CD14-positive monocyte (primary cell): ENCODE results near the gene LLCFC1. TPM values are rescaled to one million over a fixed set of nuclear protein-coding genes. Genes with fewer than 3 reads are reported as not detected.
A peak's percentile ranks its signal among the peaks of the same experiment; 100 is the strongest.

ENCODE experiments used
- DNase-seq, 3 donors: peaks; one replicate each; pipeline ENCODE4 v3.0.0-alpha.2; 2011 to 2022
- H2AFZ ChIP-seq: 2 replicates; pipeline ENCODE4 v1.6.0; 2012; ENCODE audit warnings: mild to moderate bottlenecking, low read depth, low read length, inconsistent platforms; ENCODE audit not compliant: insufficient read depth, poor library complexity, severe bottlenecking
- H3K27ac ChIP-seq, 2 donors: 1 replicate in 1 of 2; 2 replicates in 1 of 2; pipeline ENCODE4 v1.5.1; 2012 to 2013; ENCODE audit warnings: low read length in 2 of 2, control low read depth in 1 of 2, inconsistent platforms in 1 of 2, low read depth in 1 of 2, mild to moderate bottlenecking in 1 of 2
- H3K27me3 ChIP-seq, 2 donors: one replicate each; pipeline versions ENCODE4 v1.6.0 to v1.6.1; 2011 to 2013; ENCODE audit warnings: low read length in 2 of 2; ENCODE audit not compliant: control insufficient read depth in 2 of 2, insufficient read depth in 2 of 2
- H3K36me3 ChIP-seq, 2 donors: replicated peaks in 1 of 2; 1 replicate in 1 of 2; 2 replicates in 1 of 2; pipeline versions ENCODE4 v1.5.1 to v1.6.1; 2012 to 2013; ENCODE audit warnings: low read length in 2 of 2, control low read depth in 1 of 2, inconsistent platforms in 1 of 2, mild to moderate bottlenecking in 1 of 2; ENCODE audit not compliant: insufficient read depth in 2 of 2, control insufficient read depth in 1 of 2
- H3K4me1 ChIP-seq, 2 donors: 1 replicate in 1 of 2; 2 replicates in 1 of 2; pipeline versions ENCODE4 v1.5.1 to v1.6.1; 2012 to 2013; ENCODE audit warnings: low read length in 2 of 2, control low read depth in 1 of 2, inconsistent platforms in 1 of 2, mild to moderate bottlenecking in 1 of 2, moderate library complexity in 1 of 2; ENCODE audit not compliant: insufficient read depth in 2 of 2, control insufficient read depth in 1 of 2
- H3K4me2 ChIP-seq: replicated peaks from 2 replicates; pipeline ENCODE3; 2012; ENCODE audit warnings: low read length, moderate library complexity, mild to moderate bottlenecking; ENCODE audit not compliant: poor library complexity, severe bottlenecking; ENCODE audit errors: extremely low read depth
- H3K4me3 ChIP-seq, 3 experiments: fragments of 200-600 bp in 1 of 3; sonication (generic) in 1 of 3; replicated peaks in 1 of 3; 1 replicate in 2 of 3; 2 replicates in 1 of 3; pipeline ENCODE4 v1.5.1; 2011 to 2013; ENCODE audit warnings: low read length in 3 of 3, mild to moderate bottlenecking in 3 of 3, control low read depth in 2 of 3, low read depth in 2 of 3, inconsistent platforms in 1 of 3, moderate library complexity in 1 of 3
- H3K79me2 ChIP-seq: 2 replicates; pipeline ENCODE4 v1.6.0; 2012; ENCODE audit warnings: mild to moderate bottlenecking, control low read depth, inconsistent platforms, low read length, moderate library complexity; ENCODE audit not compliant: insufficient read depth
- H3K9ac ChIP-seq: 2 replicates; pipeline ENCODE4 v1.6.0; 2017; ENCODE audit warnings: low read length, mild to moderate bottlenecking; ENCODE audit not compliant: insufficient read depth, poor library complexity, severe bottlenecking
- H3K9me3 ChIP-seq, 2 donors: replicated peaks in 1 of 2; 1 replicate in 1 of 2; 2 replicates in 1 of 2; pipeline versions ENCODE4 v1.5.1 to v1.6.1; 2012 to 2013; ENCODE audit warnings: low read length in 2 of 2, control low read depth in 1 of 2; ENCODE audit not compliant: control insufficient read depth in 1 of 2, insufficient read depth in 1 of 2
- H4K20me1 ChIP-seq: 2 replicates; pipeline ENCODE4 v1.6.0; 2012; ENCODE audit warnings: mild to moderate bottlenecking, low read length, control low read depth, moderate library complexity; ENCODE audit not compliant: insufficient read depth
- H3K27ac Mint-ChIP-seq, 7 donors: one replicate each; pipeline ENCODE4 v1.8.0; 2020; ENCODE audit warnings: mild to moderate bottlenecking in 7 of 7, mixed read lengths in 7 of 7, moderate library complexity in 6 of 7, inconsistent platforms in 2 of 7
- H3K27me3 Mint-ChIP-seq, 3 donors: one replicate each; pipeline ENCODE4 v1.8.0; 2021 to 2022; ENCODE audit warnings: low read depth in 3 of 3, mild to moderate bottlenecking in 3 of 3, mixed read lengths in 3 of 3, moderate library complexity in 3 of 3, inconsistent platforms in 1 of 3
- H3K36me3 Mint-ChIP-seq, 2 donors: one replicate each; pipeline ENCODE4 v1.8.0; 2020; ENCODE audit warnings: mixed read lengths in 2 of 2, inconsistent platforms in 1 of 2, mild to moderate bottlenecking in 1 of 2
- H3K4me1 Mint-ChIP-seq: one replicate; pipeline ENCODE4 v1.8.0; 2020; ENCODE audit warnings: mild to moderate bottlenecking, mixed read lengths
- H3K4me3 Mint-ChIP-seq, 2 donors: one replicate each; pipeline ENCODE4 v1.8.0; 2020; ENCODE audit warnings: mild to moderate bottlenecking in 2 of 2, mixed read lengths in 2 of 2, moderate library complexity in 1 of 2
- H3K9me3 Mint-ChIP-seq, 7 donors: one replicate each; pipeline ENCODE4 v1.8.0; 2020 to 2022; ENCODE audit warnings: mixed read lengths in 7 of 7, mild to moderate bottlenecking in 6 of 7, moderate library complexity in 6 of 7, inconsistent platforms in 2 of 7
- WGBS: methylation state at CpG from one replicate; pipeline ENCODE4 v1.1.5; 2013; ENCODE audit warnings: missing lambda C conversion rate; ENCODE audit not compliant: insufficient coverage; 5-methylcytosine and 5-hydroxymethylcytosine counted together
- intact Hi-C, 2 donors: fragments of 100-400 bp; cut with micrococcal nuclease; formaldehyde crosslinking; loops; one replicate each; pipeline versions ENCODE4 v1.15.0 to v1.15.1; 2023
- polyA plus RNA-seq, 3 donors: library from polyadenylated mRNA; depleted of rRNA in 1 of 3; unstranded in 2 of 3; stranded (reverse) in 1 of 3; fragments of 300-500 nt in 2 of 3; fragments of >200 nt in 1 of 3; fragmentation: Illumina TruSeq in 2 of 3; gene quantifications; 1 replicate in 2 of 3; 2 replicates in 1 of 3; pipeline ENCODE4 v1.2.3, GENCODE V29; 2012 to 2021
- TF ChIP-seq, protein P1 (sequence below): fragments of 200-600 bp; IDR thresholded peaks from one replicate; pipeline ENCODE4 v1.8.0; 2022; ENCODE audit warnings: antibody characterized with exemption, mild to moderate bottlenecking

Gene LLCFC1
- polyA plus RNA-seq, 3 donors = 0.84 TPM; not detected in 2

DNA sequence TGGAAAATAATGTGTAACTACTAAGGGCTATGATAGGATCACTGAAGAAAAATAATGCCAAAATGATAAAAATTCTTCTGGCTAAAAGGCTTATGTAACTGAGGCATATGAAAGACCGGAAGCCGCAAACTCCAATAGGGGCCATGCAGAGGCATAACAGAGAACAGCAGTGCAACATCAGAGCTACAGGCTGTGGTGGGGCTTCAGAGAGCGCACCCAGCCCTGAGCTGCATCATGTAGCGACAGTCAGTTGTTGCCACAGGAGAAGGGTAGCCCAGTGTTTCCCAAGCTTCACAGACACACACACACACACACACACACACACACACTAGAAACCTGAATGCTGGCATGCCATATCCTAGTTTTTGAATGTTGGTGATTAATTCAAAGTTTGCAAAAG, 9.3 kb downstream of the LLCFC1 start:
- Mint-ChIP-seq H3K27me3 (peaks cover 2 to 11% (median 11%) of the 10 kb centered on the region in 3 donors), H3K27ac (no peak overlapping the region), H3K4me3 (no peak overlapping the region), H3K9me3 (peaks cover 0 to 6% (median 1%) of the 10 kb centered on the region in 7 donors), H3K36me3 (no peaks in the 10 kb centered on the region), H3K4me1 (no peaks in the 10 kb centered on the region)
- peaks cover 0 to 2% of the 10 kb centered on the region in 2 donors for H3K9me3 ChIP-seq
- no peak overlapping the region for H3K4me3 ChIP-seq
- H3K27ac ChIP-seq = no peak overlapping the region
- intact Hi-C loops = no loop called here
- H3K27me3 ChIP-seq = no peaks in the 10 kb centered on the region
- no peak overlapping the region for H3K4me2 ChIP-seq
- no peak for DNase-seq
- no peaks in the 10 kb centered on the region for H4K20me1 ChIP-seq
- no peak overlapping the region for H2AFZ ChIP-seq
- 97% methylated on average over 3 of the region's 4 CpGs for WGBS
- no peaks in the 10 kb centered on the region for H3K36me3 ChIP-seq
- TF ChIP-seq, protein P1, sequence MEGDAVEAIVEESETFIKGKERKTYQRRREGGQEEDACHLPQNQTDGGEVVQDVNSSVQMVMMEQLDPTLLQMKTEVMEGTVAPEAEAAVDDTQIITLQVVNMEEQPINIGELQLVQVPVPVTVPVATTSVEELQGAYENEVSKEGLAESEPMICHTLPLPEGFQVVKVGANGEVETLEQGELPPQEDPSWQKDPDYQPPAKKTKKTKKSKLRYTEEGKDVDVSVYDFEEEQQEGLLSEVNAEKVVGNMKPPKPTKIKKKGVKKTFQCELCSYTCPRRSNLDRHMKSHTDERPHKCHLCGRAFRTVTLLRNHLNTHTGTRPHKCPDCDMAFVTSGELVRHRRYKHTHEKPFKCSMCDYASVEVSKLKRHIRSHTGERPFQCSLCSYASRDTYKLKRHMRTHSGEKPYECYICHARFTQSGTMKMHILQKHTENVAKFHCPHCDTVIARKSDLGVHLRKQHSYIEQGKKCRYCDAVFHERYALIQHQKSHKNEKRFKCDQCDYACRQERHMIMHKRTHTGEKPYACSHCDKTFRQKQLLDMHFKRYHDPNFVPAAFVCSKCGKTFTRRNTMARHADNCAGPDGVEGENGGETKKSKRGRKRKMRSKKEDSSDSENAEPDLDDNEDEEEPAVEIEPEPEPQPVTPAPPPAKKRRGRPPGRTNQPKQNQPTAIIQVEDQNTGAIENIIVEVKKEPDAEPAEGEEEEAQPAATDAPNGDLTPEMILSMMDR = no peak
- no peaks in the 10 kb centered on the region for H3K79me2 ChIP-seq
- H3K4me1 ChIP-seq = no peaks in the 10 kb centered on the region
- H3K9ac ChIP-seq = no peak overlapping the region

DNA sequence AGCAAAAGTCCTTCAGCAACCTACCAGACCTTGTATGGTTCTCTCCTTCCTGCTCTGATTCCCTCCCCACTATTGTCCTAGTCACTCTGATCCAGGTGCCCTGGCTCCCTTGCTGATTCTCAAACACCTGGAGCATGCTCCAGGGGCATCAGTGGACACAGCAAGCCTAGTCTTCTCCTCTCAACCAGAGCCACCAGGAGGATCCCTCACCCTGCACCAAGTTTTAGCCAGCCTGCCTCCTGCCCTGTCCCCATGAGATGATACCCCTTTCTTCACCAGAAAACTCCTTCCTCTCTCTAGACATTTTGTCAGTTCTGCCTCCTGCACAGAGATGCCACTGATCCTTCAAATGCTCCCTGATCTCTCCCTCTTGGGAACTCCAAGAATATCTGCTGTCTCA, 11.0 kb downstream of the LLCFC1 start:
- H3K36me3 Mint-ChIP-seq = no peaks in the 10 kb centered on the region
- H3K9me3 ChIP-seq = peaks cover 11 to 16% of the 10 kb centered on the region in 2 donors
- no peak overlapping the region for H3K4me3 ChIP-seq
- no peaks in the 10 kb centered on the region for H3K79me2 ChIP-seq
- TF ChIP-seq, protein P1 = no peak
- no peak overlapping the region for H3K27ac ChIP-seq
- H3K9ac ChIP-seq = no peak overlapping the region
- H3K36me3 ChIP-seq = no peaks in the 10 kb centered on the region
- no peak for DNase-seq
- H2AFZ ChIP-seq = no peak overlapping the region
- H3K4me1 Mint-ChIP-seq = no peaks in the 10 kb centered on the region
- no peaks in the 10 kb centered on the region for H3K27me3 ChIP-seq
- no peaks in the 10 kb centered on the region for H3K4me1 ChIP-seq
- H3K4me3 Mint-ChIP-seq = peak overlapping the region in 1 of 2 donors; percentile 24
- peak overlapping the region in 1 of 7 donors; percentile 5 for H3K27ac Mint-ChIP-seq
- intact Hi-C loops = no loop called here
- no peaks in the 10 kb centered on the region for H4K20me1 ChIP-seq
- peaks cover 10 to 18% (median 14%) of the 10 kb centered on the region in 7 donors for H3K9me3 Mint-ChIP-seq
- H3K4me2 ChIP-seq = no peak overlapping the region
- H3K27me3 Mint-ChIP-seq = peaks cover 1 to 11% (median 6%) of the 10 kb centered on the region in 3 donors
